Endodermal cell (in vitro differentiated cells): ENCODE measurements around the gene ABCD1. TPM values are rescaled to one million over a fixed set of nuclear protein-coding genes. Genes with fewer than 3 reads are reported as not detected.
"Not testable (repeated sequence)": the region's sequence is repeated elsewhere in the genome, so short reads cannot be mapped to it uniquely, and the experiment has no call there.

ENCODE experiments used
- DNase-seq: peaks from one replicate; pipeline ENCODE4 v3.0.0-alpha.2; 2017
- H3K27ac ChIP-seq: 2 replicates; pipeline ENCODE4 v1.5.1; 2013; ENCODE audit warnings: mild to moderate bottlenecking, low read depth, low read length, moderate library complexity
- H3K27me3 ChIP-seq: 2 replicates; pipeline ENCODE4 v1.6.1; 2013; ENCODE audit warnings: mild to moderate bottlenecking, low read length, moderate library complexity; ENCODE audit not compliant: insufficient read depth, control insufficient read depth, poor library complexity, severe bottlenecking
- H3K36me3 ChIP-seq: 2 replicates; pipeline ENCODE4 v1.7.0; 2013; ENCODE audit warnings: mild to moderate bottlenecking, low read length, moderate library complexity; ENCODE audit not compliant: control insufficient read depth, insufficient read depth
- H3K4me1 ChIP-seq: one replicate; pipeline ENCODE4 v1.7.0; 2013; ENCODE audit warnings: low read length; ENCODE audit not compliant: control insufficient read depth, insufficient read depth
- H3K4me3 ChIP-seq: 2 replicates; pipeline ENCODE4 v1.5.1; 2013; ENCODE audit warnings: mild to moderate bottlenecking, low read length, moderate library complexity
- H3K9ac ChIP-seq: 2 replicates; pipeline ENCODE4 v1.6.1; 2013; ENCODE audit warnings: mild to moderate bottlenecking, low read length, moderate library complexity; ENCODE audit not compliant: poor library complexity, severe bottlenecking; ENCODE audit errors: extremely low read depth
- H3K9me3 ChIP-seq: 2 replicates; pipeline ENCODE4 v1.6.1; 2013; ENCODE audit warnings: mild to moderate bottlenecking, low read length, moderate library complexity; ENCODE audit not compliant: control insufficient read depth
- H3K27ac Mint-ChIP-seq: 2 replicates; pipeline ENCODE4 v1.8.0; 2020; ENCODE audit warnings: mixed read lengths
- H3K27me3 Mint-ChIP-seq: 2 replicates; pipeline ENCODE4 v1.8.0; 2021; ENCODE audit warnings: mild to moderate bottlenecking, mixed read lengths; ENCODE audit not compliant: insufficient read depth
- H3K36me3 Mint-ChIP-seq: 2 replicates; pipeline ENCODE4 v1.8.0; 2020; ENCODE audit warnings: low read depth, mixed read lengths
- H3K4me1 Mint-ChIP-seq: 2 replicates; pipeline ENCODE4 v1.8.0; 2020; ENCODE audit warnings: mixed read lengths
- H3K4me3 Mint-ChIP-seq: 2 replicates; pipeline ENCODE4 v1.8.0; 2020; ENCODE audit warnings: mild to moderate bottlenecking, moderate library complexity, mixed read lengths
- H3K9me3 Mint-ChIP-seq: 2 replicates; pipeline ENCODE4 v1.8.0; 2020; ENCODE audit warnings: mild to moderate bottlenecking, mixed read lengths
- WGBS, 2 experiments: methylation state at CpG; one replicate each; pipeline versions ENCODE4 v1.1.5 to v1.1.7; 2013; ENCODE audit warnings: missing lambda C conversion rate in 2 of 2, mixed read lengths in 1 of 2; ENCODE audit not compliant: insufficient coverage in 1 of 2, insufficient read length in 1 of 2; 5-methylcytosine and 5-hydroxymethylcytosine counted together
- total RNA-seq, 2 donors: library from RNA; stranded (reverse); fragmentation: NEBNext Ultra II Directional in 1 of 2; extraction: Animal tissue kit (Norgen Biotek cat#: 25700) in 1 of 2; gene quantifications; 2 replicates in 1 of 2; 3 replicates in 1 of 2; pipeline ENCODE4 v1.2.1, GENCODE V29; 2021
- TF ChIP-seq, protein P1 (sequence below): fragments of 200-600 bp; sonication (generic); conservative IDR thresholded peaks from 2 replicates; pipeline ENCODE4 v1.5.0; 2021; ENCODE audit warnings: antibody characterized with exemption, mild to moderate bottlenecking

The ABCD1 gene
- total RNA-seq, 2 donors from 2014 or later = 17.9 to 18.2 TPM

DNA sequence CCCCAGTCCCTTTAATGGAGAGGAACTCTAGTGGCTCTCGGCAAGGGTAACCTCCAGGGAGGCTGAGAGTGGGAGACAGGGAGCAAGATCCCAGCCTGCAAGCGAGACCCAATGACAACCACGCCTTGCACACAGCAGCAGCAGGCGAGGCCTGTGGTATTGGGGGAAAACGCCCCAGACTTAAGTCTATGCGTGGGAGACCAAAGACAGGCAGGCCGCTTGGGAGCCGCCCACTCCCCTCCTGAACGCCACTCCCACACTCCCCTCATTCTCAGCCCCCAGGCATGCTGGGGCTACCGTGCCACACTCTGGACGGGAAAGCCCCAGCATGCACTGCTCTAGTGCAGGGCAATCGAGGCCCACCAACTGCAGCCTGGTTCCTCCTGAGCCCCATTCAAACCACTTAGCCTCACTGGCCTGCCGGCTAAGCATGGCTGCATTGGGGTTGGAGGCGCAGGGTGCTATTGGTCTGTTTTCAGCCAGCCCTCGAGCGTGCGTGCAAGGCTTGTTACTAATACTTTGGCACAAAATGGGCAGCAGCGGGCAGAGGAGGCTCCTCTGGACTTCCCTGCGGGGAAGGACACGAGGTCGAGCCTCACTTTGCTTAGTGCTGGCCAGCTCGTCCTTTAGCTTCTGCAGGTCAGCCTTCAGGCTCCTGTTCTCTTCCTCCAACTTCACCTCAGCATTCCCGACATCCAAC is 22.2 kb upstream of the ABCD1 start:
- Histone ChIP-seq H3K27ac (no peak overlapping the region), H3K27me3 (no peaks in the 10 kb centered on the region), H3K4me3 (no peak overlapping the region), H3K4me1 (no peaks in the 10 kb centered on the region), H3K36me3 (peaks cover 3% of the 10 kb centered on the region), H3K9me3 (no peaks in the 10 kb centered on the region), H3K9ac (no peak overlapping the region)
- Mint-ChIP-seq H3K27ac (no peak overlapping the region), H3K4me1 (no peaks in the 10 kb centered on the region), H3K9me3 (peaks cover 68% of the 10 kb centered on the region), H3K36me3 (peaks cover 28% of the 10 kb centered on the region), H3K4me3 (no peak overlapping the region), H3K27me3 (no peaks in the 10 kb centered on the region)
- WGBS, 2 experiments = 98 to 100% methylated on average over 7 to 21 of the region's 23 CpGs
- DNase-seq = no peak
- TF ChIP-seq, protein P1, sequence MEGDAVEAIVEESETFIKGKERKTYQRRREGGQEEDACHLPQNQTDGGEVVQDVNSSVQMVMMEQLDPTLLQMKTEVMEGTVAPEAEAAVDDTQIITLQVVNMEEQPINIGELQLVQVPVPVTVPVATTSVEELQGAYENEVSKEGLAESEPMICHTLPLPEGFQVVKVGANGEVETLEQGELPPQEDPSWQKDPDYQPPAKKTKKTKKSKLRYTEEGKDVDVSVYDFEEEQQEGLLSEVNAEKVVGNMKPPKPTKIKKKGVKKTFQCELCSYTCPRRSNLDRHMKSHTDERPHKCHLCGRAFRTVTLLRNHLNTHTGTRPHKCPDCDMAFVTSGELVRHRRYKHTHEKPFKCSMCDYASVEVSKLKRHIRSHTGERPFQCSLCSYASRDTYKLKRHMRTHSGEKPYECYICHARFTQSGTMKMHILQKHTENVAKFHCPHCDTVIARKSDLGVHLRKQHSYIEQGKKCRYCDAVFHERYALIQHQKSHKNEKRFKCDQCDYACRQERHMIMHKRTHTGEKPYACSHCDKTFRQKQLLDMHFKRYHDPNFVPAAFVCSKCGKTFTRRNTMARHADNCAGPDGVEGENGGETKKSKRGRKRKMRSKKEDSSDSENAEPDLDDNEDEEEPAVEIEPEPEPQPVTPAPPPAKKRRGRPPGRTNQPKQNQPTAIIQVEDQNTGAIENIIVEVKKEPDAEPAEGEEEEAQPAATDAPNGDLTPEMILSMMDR = no peak

DNA sequence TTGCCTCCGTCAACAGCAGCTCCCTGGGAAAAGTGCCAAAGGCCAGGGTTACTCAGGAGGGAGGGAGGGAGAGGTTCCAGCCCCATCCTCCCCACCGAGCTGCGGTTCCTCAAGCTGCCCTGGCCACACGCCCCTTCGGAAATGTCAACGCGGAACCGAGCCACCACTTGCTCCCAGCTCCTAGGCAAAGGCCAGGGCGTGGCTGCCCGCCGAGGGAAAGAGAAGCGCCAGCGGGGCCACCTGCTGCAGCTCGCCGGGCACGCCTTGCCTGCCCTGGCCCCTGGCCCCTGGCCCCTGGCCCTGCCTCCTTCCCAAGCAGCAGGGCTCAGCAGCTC is 21.7 kb upstream of the ABCD1 start:
- Mint-ChIP-seq H3K27ac (no peak overlapping the region), H3K4me3 (no peak overlapping the region), H3K4me1 (no peaks in the 10 kb centered on the region), H3K9me3 (peaks cover 68% of the 10 kb centered on the region), H3K27me3 (no peaks in the 10 kb centered on the region), H3K36me3 (peaks cover 32% of the 10 kb centered on the region)
- no peak overlapping the region for H3K4me3 ChIP-seq
- WGBS, 2 experiments = 92 to 100% methylated on average over 1 to 16 of the region's 16 CpGs
- H3K9me3 ChIP-seq = no peaks in the 10 kb centered on the region
- TF ChIP-seq, protein P1 = no peak
- DNase-seq = no peak
- H3K9ac ChIP-seq = no peak overlapping the region
- H3K36me3 ChIP-seq = peaks cover 5% of the 10 kb centered on the region
- H3K27me3 ChIP-seq = no peaks in the 10 kb centered on the region
- H3K4me1 ChIP-seq = no peaks in the 10 kb centered on the region
- H3K27ac ChIP-seq = no peak overlapping the region

DNA sequence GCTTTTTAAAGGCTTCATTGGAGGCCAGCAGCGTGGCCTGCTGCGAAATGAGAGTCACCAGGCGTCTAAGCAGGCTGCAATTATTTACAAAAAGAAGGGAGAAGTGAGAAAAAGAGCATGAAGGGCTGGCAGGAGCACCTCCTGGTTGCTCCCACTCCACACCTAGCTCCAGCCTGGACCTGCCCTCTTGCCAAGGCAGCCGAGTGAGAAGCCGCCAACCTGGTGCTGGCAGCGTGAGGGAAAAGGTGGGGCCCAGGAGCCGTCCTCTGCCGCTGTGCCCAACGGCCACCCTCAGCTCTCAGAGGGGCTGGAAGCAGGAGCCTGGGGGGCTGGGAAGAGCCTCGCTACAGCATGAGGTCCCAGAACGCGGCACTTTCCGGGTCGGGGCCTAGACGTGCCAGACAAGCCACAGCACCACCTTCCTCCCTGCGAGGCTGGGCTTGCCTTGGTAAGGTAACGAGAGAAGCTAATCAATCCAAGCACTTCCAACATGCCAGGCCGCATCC is 20.6 kb upstream of the ABCD1 start:
- no peak for DNase-seq
- Mint-ChIP-seq H3K4me1 (no peaks in the 10 kb centered on the region), H3K4me3 (no peak overlapping the region), H3K27ac (no peak overlapping the region), H3K27me3 (no peaks in the 10 kb centered on the region), H3K9me3 (peaks cover 69% of the 10 kb centered on the region), H3K36me3 (peaks cover 34% of the 10 kb centered on the region)
- Histone ChIP-seq H3K27ac (no peak overlapping the region), H3K9me3 (no peaks in the 10 kb centered on the region), H3K9ac (no peak overlapping the region), H3K4me1 (no peaks in the 10 kb centered on the region), H3K4me3 (no peak overlapping the region), H3K36me3 (peaks cover 7% of the 10 kb centered on the region), H3K27me3 (no peaks in the 10 kb centered on the region)
- TF ChIP-seq, protein P1 = no peak
- 90% methylated on average over 18 of the region's 18 CpGs; no CpG with 5 or more reads in 1 of the 2 experiments for WGBS, 2 experiments

DNA sequence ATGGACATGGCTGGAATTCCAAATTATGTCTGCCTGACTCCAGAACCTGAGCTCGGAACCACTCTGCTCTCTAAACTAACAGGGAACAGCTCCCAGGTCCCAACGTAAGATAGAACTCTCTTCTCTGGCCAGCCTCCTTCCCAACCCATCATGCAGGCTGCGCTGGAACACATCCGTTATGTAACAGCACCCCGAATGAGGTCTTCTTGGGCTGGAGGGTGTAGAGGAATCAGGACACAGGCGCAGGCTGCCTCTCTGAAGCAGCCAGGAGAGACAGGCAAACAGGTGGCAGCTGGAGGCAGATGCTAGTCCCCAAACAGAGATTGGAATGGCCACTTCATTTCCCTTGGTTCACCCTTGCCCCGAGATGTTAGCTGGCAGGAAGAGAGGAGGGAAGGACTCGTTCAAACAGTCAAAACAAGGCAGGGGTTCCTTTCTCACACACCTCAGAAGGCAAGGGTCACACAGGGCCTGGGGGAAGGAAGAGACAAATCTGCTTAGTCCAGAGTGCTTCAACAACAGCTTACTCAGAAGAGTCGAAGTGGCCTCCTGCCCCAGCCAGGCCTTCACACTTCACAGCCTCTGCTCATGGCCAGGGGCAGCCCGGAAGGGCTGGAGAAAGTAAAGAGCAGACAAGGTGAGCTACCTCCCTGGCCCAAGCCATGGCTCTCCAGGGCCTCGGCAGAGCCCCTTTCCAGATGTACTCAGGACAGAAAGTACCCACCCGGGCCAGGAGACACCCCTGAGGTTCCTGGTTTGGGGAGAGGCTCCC is 19.8 kb upstream of the ABCD1 start:
- not testable (repeated sequence) for H3K36me3 ChIP-seq, H3K27me3 ChIP-seq, H3K27me3 Mint-ChIP-seq, DNase-seq, H3K4me1 ChIP-seq, H3K4me3 Mint-ChIP-seq, H3K4me3 ChIP-seq, H3K9me3 ChIP-seq, H3K9ac ChIP-seq, H3K27ac ChIP-seq, H3K27ac Mint-ChIP-seq, H3K4me1 Mint-ChIP-seq
- Mint-ChIP-seq H3K9me3 (peaks cover 72% of the 10 kb centered on the region), H3K36me3 (peaks cover 34% of the 10 kb centered on the region)
- WGBS, 2 experiments = 95% methylated on average over 9 of the region's 12 CpGs; no CpG with 5 or more reads in 1 of the 2 experiments
